HepG2 (cell line): ENCODE results near the gene DNMT3B. TPM values are rescaled to one million over a fixed set of nuclear protein-coding genes. Genes with fewer than 3 reads are reported as not detected.
A peak's percentile ranks its signal among the peaks of the same experiment; 100 is the strongest.

Source experiments
- ARNT2 ChIP-seq: sonication (generic); formaldehyde crosslinking; IDR thresholded peaks from 2 replicates; pipeline ENCODE4 v1.8.0; 2022; ENCODE audit warnings: mild to moderate bottlenecking, low read depth, missing genetic modification reagents, moderate library complexity
- HOXA7 ChIP-seq: sonication (generic); formaldehyde crosslinking; IDR thresholded peaks from 2 replicates; pipeline ENCODE4 v1.8.1; 2022; ENCODE audit warnings: mild to moderate bottlenecking, missing genetic modification reagents, moderate library complexity
- IRF2 ChIP-seq: IDR thresholded peaks from 2 replicates; pipeline ENCODE4 v1.6.1; 2018; ENCODE audit warnings: missing genetic modification reagents, missing compliant biosample characterization
- KDM5B ChIP-seq: sonication (generic); formaldehyde crosslinking; IDR thresholded peaks from 2 replicates; pipeline ENCODE4 v1.4.0; 2020; ENCODE audit warnings: missing genetic modification reagents, mild to moderate bottlenecking, borderline replicate concordance
- KLF16 ChIP-seq, 2 experiments: sonication (generic) in 1 of 2; formaldehyde crosslinking in 1 of 2; IDR thresholded peaks; 2 replicates each; pipeline versions ENCODE4 v1.6.1 to v1.8.0; 2016 to 2023; ENCODE audit warnings: missing genetic modification reagents in 2 of 2, missing compliant biosample characterization in 1 of 2
- NKX3-1 ChIP-seq: sonication (generic); formaldehyde crosslinking; IDR thresholded peaks from 2 replicates; pipeline ENCODE4 v1.5.0; 2020; ENCODE audit warnings: missing genetic modification reagents
- SKI ChIP-seq: fragments of 450-650 bp; IDR thresholded peaks from one replicate; pipeline ENCODE4 v1.6.1; 2018; ENCODE audit warnings: mild to moderate bottlenecking; ENCODE audit not compliant: partially characterized antibody
- ZNF891 ChIP-seq: sonication (generic); formaldehyde crosslinking; IDR thresholded peaks from 2 replicates; pipeline ENCODE4 v1.5.0; 2020; ENCODE audit warnings: mild to moderate bottlenecking, missing genetic modification reagents
- polyA plus RNA-seq, 8 experiments: library from polyadenylated mRNA; depleted of rRNA in 3 of 8; stranded (reverse) in 7 of 8; unstranded in 1 of 8; fragments of >200 nt; fragmentation: Illumina TruSeq in 4 of 8; extraction: Trizol in 4 of 8; gene quantifications; 2 replicates each; pipeline versions ENCODE4 v1.2.1 to v1.2.3, GENCODE V29; 2011 to 2016; ENCODE audit warnings: low read depth in 4 of 8, missing spikeins in 1 of 8, mixed read lengths in 1 of 8; ENCODE audit not compliant: insufficient read depth in 1 of 8
- total RNA-seq, 5 experiments: library from RNA; depleted of rRNA; stranded (reverse); fragments of >200 nt; fragmentation: Illumina TruSeq; extraction: Trizol; gene quantifications; 2 replicates each; pipeline ENCODE4 v1.2.3, GENCODE V29; 2016; ENCODE audit warnings: low read depth in 1 of 5
- TF ChIP-seq, protein P1 (sequence below): sonication (generic); formaldehyde crosslinking; IDR thresholded peaks from 2 replicates; pipeline ENCODE4 v1.5.0; 2020; ENCODE audit warnings: mild to moderate bottlenecking, missing genetic modification reagents, borderline replicate concordance
- TF ChIP-seq, protein P2 (sequence below): sonication (generic); formaldehyde crosslinking; IDR thresholded peaks from 2 replicates; pipeline ENCODE4 v1.4.0; 2020; ENCODE audit warnings: missing genetic modification reagents, mild to moderate bottlenecking, borderline replicate concordance
- TF ChIP-seq, protein P3 (sequence below): sonication (generic); formaldehyde crosslinking; IDR thresholded peaks from 2 replicates; pipeline ENCODE4 v1.8.1; 2022; ENCODE audit warnings: low read depth, mild to moderate bottlenecking, missing genetic modification reagents
- TF ChIP-seq, protein P4 (sequence below): sonication (generic); formaldehyde crosslinking; IDR thresholded peaks from 2 replicates; pipeline ENCODE4 v1.4.0; 2020; ENCODE audit warnings: mild to moderate bottlenecking, missing genetic modification reagents

DNMT3B gene
- total and polyA plus RNA-seq, 2 of the 13 experiments (the other 11 are each of a cell fraction or from before 2014, with no cell fraction given), result 3.8 to 13.9 TPM

DNA sequence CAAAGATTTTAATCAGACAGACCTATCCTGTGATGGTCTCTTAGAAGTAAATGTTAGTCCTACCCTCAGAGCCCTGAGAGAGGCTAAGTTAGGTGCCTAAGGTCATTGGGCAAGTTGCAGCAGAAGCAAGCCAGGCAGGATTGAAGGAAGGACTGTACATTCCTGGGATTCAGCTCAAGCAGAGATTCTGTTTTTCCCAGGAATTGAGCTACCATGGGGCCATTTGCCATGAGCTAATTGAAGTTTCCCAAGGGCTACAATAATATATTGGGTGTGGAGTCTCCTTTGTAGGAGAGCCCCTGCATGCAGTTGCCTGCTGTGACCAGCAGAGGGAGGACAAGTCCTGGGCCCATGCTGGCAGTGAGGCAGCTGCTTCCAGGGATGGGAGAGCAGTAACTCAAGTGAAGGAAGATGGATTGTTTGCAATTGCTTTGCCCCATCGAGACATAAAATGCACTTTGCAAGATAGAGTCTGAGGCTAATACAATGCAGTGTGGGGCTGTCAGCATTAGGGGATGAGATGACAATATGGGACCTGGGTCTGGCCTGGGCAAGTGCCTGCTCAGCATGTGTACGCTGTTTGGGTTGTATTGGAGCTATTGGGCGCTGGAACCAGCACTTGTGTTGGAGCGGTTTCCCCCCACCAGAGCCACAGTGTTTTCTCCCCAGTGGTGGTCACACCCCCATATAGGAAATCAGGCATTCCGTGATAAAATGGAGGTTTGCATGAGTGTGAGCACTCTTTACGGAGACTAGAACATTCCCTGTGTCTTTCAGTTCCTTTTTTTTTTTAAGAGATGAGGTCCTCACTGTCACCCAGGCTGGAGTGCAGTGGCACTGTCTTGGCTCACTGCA is 27.9 kb downstream of the DNMT3B start (continued):
- TF ChIP-seq, protein P1, sequence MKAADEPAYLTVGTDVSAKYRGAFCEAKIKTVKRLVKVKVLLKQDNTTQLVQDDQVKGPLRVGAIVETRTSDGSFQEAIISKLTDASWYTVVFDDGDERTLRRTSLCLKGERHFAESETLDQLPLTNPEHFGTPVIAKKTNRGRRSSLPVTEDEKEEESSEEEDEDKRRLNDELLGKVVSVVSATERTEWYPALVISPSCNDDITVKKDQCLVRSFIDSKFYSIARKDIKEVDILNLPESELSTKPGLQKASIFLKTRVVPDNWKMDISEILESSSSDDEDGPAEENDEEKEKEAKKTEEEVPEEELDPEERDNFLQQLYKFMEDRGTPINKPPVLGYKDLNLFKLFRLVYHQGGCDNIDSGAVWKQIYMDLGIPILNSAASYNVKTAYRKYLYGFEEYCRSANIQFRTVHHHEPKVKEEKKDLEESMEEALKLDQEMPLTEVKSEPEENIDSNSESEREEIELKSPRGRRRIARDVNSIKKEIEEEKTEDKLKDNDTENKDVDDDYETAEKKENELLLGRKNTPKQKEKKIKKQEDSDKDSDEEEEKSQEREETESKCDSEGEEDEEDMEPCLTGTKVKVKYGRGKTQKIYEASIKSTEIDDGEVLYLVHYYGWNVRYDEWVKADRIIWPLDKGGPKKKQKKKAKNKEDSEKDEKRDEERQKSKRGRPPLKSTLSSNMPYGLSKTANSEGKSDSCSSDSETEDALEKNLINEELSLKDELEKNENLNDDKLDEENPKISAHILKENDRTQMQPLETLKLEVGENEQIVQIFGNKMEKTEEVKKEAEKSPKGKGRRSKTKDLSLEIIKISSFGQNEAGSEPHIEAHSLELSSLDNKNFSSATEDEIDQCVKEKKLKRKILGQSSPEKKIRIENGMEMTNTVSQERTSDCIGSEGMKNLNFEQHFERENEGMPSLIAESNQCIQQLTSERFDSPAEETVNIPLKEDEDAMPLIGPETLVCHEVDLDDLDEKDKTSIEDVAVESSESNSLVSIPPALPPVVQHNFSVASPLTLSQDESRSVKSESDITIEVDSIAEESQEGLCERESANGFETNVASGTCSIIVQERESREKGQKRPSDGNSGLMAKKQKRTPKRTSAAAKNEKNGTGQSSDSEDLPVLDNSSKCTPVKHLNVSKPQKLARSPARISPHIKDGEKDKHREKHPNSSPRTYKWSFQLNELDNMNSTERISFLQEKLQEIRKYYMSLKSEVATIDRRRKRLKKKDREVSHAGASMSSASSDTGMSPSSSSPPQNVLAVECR, result no peak
- TF ChIP-seq, protein P2, sequence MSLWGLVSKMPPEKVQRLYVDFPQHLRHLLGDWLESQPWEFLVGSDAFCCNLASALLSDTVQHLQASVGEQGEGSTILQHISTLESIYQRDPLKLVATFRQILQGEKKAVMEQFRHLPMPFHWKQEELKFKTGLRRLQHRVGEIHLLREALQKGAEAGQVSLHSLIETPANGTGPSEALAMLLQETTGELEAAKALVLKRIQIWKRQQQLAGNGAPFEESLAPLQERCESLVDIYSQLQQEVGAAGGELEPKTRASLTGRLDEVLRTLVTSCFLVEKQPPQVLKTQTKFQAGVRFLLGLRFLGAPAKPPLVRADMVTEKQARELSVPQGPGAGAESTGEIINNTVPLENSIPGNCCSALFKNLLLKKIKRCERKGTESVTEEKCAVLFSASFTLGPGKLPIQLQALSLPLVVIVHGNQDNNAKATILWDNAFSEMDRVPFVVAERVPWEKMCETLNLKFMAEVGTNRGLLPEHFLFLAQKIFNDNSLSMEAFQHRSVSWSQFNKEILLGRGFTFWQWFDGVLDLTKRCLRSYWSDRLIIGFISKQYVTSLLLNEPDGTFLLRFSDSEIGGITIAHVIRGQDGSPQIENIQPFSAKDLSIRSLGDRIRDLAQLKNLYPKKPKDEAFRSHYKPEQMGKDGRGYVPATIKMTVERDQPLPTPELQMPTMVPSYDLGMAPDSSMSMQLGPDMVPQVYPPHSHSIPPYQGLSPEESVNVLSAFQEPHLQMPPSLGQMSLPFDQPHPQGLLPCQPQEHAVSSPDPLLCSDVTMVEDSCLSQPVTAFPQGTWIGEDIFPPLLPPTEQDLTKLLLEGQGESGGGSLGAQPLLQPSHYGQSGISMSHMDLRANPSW, result no peak
- TF ChIP-seq ARNT2 (CRISPR knock-in tag) (no peak), KLF16 (CRISPR knock-in tag; IDR thresholded peaks at IDR 0.05) (peak in 1 of 2 experiments; percentile 49; a peak in 1 of 4 replicates), KDM5B (CRISPR knock-in tag) (peak; percentile 38; the same call in 1 of the 2 replicates), ZNF891 (CRISPR knock-in tag) (peak; percentile 49; the same call in 1 of the 2 replicates), NKX3-1 (CRISPR knock-in tag) (no peak), IRF2 (CRISPR knock-in tag) (0 out of 2 replicates have a peak, but pooled peaks have one; percentile 51), SKI (no peak), HOXA7 (CRISPR knock-in tag) (no peak)
- TF ChIP-seq, protein P3, sequence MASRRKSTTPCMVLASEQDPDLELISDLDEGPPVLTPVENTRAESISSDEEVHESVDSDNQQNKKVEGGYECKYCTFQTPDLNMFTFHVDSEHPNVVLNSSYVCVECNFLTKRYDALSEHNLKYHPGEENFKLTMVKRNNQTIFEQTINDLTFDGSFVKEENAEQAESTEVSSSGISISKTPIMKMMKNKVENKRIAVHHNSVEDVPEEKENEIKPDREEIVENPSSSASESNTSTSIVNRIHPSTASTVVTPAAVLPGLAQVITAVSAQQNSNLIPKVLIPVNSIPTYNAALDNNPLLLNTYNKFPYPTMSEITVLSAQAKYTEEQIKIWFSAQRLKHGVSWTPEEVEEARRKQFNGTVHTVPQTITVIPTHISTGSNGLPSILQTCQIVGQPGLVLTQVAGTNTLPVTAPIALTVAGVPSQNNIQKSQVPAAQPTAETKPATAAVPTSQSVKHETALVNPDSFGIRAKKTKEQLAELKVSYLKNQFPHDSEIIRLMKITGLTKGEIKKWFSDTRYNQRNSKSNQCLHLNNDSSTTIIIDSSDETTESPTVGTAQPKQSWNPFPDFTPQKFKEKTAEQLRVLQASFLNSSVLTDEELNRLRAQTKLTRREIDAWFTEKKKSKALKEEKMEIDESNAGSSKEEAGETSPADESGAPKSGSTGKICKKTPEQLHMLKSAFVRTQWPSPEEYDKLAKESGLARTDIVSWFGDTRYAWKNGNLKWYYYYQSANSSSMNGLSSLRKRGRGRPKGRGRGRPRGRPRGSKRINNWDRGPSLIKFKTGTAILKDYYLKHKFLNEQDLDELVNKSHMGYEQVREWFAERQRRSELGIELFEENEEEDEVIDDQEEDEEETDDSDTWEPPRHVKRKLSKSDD (CRISPR knock-in tag), result no peak
- TF ChIP-seq, protein P4, sequence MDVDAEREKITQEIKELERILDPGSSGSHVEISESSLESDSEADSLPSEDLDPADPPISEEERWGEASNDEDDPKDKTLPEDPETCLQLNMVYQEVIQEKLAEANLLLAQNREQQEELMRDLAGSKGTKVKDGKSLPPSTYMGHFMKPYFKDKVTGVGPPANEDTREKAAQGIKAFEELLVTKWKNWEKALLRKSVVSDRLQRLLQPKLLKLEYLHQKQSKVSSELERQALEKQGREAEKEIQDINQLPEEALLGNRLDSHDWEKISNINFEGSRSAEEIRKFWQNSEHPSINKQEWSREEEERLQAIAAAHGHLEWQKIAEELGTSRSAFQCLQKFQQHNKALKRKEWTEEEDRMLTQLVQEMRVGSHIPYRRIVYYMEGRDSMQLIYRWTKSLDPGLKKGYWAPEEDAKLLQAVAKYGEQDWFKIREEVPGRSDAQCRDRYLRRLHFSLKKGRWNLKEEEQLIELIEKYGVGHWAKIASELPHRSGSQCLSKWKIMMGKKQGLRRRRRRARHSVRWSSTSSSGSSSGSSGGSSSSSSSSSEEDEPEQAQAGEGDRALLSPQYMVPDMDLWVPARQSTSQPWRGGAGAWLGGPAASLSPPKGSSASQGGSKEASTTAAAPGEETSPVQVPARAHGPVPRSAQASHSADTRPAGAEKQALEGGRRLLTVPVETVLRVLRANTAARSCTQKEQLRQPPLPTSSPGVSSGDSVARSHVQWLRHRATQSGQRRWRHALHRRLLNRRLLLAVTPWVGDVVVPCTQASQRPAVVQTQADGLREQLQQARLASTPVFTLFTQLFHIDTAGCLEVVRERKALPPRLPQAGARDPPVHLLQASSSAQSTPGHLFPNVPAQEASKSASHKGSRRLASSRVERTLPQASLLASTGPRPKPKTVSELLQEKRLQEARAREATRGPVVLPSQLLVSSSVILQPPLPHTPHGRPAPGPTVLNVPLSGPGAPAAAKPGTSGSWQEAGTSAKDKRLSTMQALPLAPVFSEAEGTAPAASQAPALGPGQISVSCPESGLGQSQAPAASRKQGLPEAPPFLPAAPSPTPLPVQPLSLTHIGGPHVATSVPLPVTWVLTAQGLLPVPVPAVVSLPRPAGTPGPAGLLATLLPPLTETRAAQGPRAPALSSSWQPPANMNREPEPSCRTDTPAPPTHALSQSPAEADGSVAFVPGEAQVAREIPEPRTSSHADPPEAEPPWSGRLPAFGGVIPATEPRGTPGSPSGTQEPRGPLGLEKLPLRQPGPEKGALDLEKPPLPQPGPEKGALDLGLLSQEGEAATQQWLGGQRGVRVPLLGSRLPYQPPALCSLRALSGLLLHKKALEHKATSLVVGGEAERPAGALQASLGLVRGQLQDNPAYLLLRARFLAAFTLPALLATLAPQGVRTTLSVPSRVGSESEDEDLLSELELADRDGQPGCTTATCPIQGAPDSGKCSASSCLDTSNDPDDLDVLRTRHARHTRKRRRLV, result no peak
